Measurements from ENCODE around the gene STON1. TPM values are rescaled to one million over a fixed set of nuclear protein-coding genes. Genes with fewer than 3 reads are reported as not detected.

The STON1 gene
- total and polyA plus RNA-seq, 2 donors (not counting 3 experiments of a cell fraction or from before 2014, with no cell fraction given) = 6.3 to 12.1 TPM

- intact Hi-C loops (cut with micrococcal nuclease) (no loop called here), dilution Hi-C loops (cut with MboI; ENCODE audit: extremely low pct_ligation_motif_present, low sequenced_read_pairs) (no loop called here)
- Histone ChIP-seq H3K9ac (replicated peaks; ENCODE audit: extremely low read depth, insufficient read depth, low read length) (no peak overlapping the region), H3K36me3 (ENCODE audit: control insufficient read depth in 2 of 2, extremely low read depth in 1 of 2, insufficient read depth in 2 of 2, low read length in 2 of 2) (no peaks in the 10 kb centered on the region), H3K4me3 (replicated peaks in 1 of 3; ENCODE audit: insufficient read depth in 1 of 3, low read depth in 1 of 3, low read length in 3 of 3) (no peak overlapping the region), H3K27ac (ENCODE audit: insufficient read depth, low read depth, low read length) (no peak overlapping the region), H2AFZ (ENCODE audit: low read depth, low read length) (no peak overlapping the region), H3K9me3 (replicated peaks; ENCODE audit: control insufficient read depth, insufficient read depth, low read length) (no peaks in the 10 kb centered on the region), H3K4me2 (ENCODE audit: insufficient read depth, low read length) (no peak overlapping the region), H4K20me1 (replicated peaks; ENCODE audit: control insufficient read depth, extremely low read depth, insufficient read depth, low read length) (no peaks in the 10 kb centered on the region), H3K4me1 (ENCODE audit: control insufficient read depth, extremely low read depth, insufficient read depth, low read length) (no peaks in the 10 kb centered on the region), H3K27me3 (ENCODE audit: control insufficient read depth in 2 of 2, insufficient read depth in 2 of 2, low read length in 2 of 2) (no peaks in the 10 kb centered on the region), H3K9me1 (replicated peaks; ENCODE audit: control insufficient read depth, extremely low read depth, insufficient read depth, low read length) (no peaks in the 10 kb centered on the region), H3K79me2 (ENCODE audit: control insufficient read depth, insufficient read depth, low read length) (no peaks in the 10 kb centered on the region)
- ChIA-PET POLR2A (no interaction called here), CTCF (interaction anchor here (1.1 kb wide), 1 partner anchor 11 kb away, joined by 3 read pairs; no protein-coding TSS in a partner anchor)
- no TSS peak for BruUV-seq (replicated peaks)
- FAIRE-seq (no peak), DNase-seq (ENCODE audit: low read depth, low spot score) (no peak)
- TF ChIP-seq POLR2AphosphoS5 (IDR thresholded peaks at IDR 0.05; ENCODE audit: insufficient read depth, low read depth, low read length) (no peak), EZH2 (IDR thresholded peaks at IDR 0.05; ENCODE audit: borderline replicate concordance, low read depth, low read length, severe bottlenecking) (no peak), POLR2A (IDR thresholded peaks at IDR 0.05; ENCODE audit: low read depth, low read length) (no peak), FOS (IDR thresholded peaks at IDR 0.05; ENCODE audit: borderline replicate concordance, insufficient read depth, low read length) (no peak), JUN (IDR thresholded peaks at IDR 0.05; ENCODE audit: borderline replicate concordance, insufficient read depth, insufficient read length, low read depth) (no peak), MYC (IDR thresholded peaks at IDR 0.05; ENCODE audit: low read depth, low read length) (no peak), MAX (IDR thresholded peaks at IDR 0.05; ENCODE audit: insufficient read depth, insufficient read length) (no peak), GATA2 (IDR thresholded peaks at IDR 0.05; ENCODE audit: insufficient read depth, insufficient read length, low read depth, low read length) (no peak)
- TF ChIP-seq, protein P1, sequence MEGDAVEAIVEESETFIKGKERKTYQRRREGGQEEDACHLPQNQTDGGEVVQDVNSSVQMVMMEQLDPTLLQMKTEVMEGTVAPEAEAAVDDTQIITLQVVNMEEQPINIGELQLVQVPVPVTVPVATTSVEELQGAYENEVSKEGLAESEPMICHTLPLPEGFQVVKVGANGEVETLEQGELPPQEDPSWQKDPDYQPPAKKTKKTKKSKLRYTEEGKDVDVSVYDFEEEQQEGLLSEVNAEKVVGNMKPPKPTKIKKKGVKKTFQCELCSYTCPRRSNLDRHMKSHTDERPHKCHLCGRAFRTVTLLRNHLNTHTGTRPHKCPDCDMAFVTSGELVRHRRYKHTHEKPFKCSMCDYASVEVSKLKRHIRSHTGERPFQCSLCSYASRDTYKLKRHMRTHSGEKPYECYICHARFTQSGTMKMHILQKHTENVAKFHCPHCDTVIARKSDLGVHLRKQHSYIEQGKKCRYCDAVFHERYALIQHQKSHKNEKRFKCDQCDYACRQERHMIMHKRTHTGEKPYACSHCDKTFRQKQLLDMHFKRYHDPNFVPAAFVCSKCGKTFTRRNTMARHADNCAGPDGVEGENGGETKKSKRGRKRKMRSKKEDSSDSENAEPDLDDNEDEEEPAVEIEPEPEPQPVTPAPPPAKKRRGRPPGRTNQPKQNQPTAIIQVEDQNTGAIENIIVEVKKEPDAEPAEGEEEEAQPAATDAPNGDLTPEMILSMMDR (IDR thresholded peaks at IDR 0.05; ENCODE audit: extremely low read depth in 1 of 2, insufficient read depth in 1 of 2, low read depth in 1 of 2, low read length in 2 of 2) = no peak
These were observed 28.5 kb downstream of the STON1 start for GRCh38 chr2:48558456-48558855.

All from endothelial cell of umbilical vein (primary cell).